Trophoblast cell (in vitro differentiated cells and primary cell): ENCODE measurements around the gene SLC39A9.

ENCODE experiments used
- DNase-seq, 2 donors: peaks; one replicate each; pipeline ENCODE4 v3.0.0-alpha.2; 2016
- H2AFZ ChIP-seq: 2 replicates; pipeline ENCODE4 v1.6.1; 2013; ENCODE audit warnings: low read length, moderate library complexity, mild to moderate bottlenecking; ENCODE audit not compliant: insufficient read depth, poor library complexity
- H2AK5ac ChIP-seq: 2 replicates; pipeline ENCODE4 v1.6.1; 2013; ENCODE audit warnings: mild to moderate bottlenecking, low read length
- H2BK120ac ChIP-seq: 2 replicates; pipeline ENCODE4 v1.6.1; 2013; ENCODE audit warnings: low read length, mild to moderate bottlenecking, moderate library complexity; ENCODE audit not compliant: insufficient read depth, poor library complexity
- H2BK12ac ChIP-seq: 2 replicates; pipeline ENCODE4 v1.6.1; 2013; ENCODE audit warnings: mild to moderate bottlenecking, low read length, moderate library complexity
- H2BK5ac ChIP-seq: 2 replicates; pipeline ENCODE4 v1.6.1; 2013; ENCODE audit warnings: low read length, low read depth, moderate library complexity, mild to moderate bottlenecking; ENCODE audit not compliant: poor library complexity
- H3K14ac ChIP-seq: 2 replicates; pipeline ENCODE4 v1.6.1; 2013; ENCODE audit warnings: mild to moderate bottlenecking, low read length
- H3K18ac ChIP-seq: 2 replicates; pipeline ENCODE4 v1.6.1; 2013; ENCODE audit warnings: mild to moderate bottlenecking, low read length
- H3K23ac ChIP-seq: 2 replicates; pipeline ENCODE4 v1.6.1; 2013; ENCODE audit warnings: low read length
- H3K27ac ChIP-seq: 2 replicates; pipeline ENCODE4 v1.5.1; 2013; ENCODE audit warnings: low read depth, mild to moderate bottlenecking, inconsistent platforms, low read length, moderate library complexity
- H3K27me3 ChIP-seq: 2 replicates; pipeline ENCODE4 v1.6.1; 2013; ENCODE audit warnings: inconsistent platforms, mild to moderate bottlenecking, low read length, moderate library complexity; ENCODE audit not compliant: insufficient read depth
- H3K36me3 ChIP-seq, 2 experiments: 1 replicate in 1 of 2; 2 replicates in 1 of 2; pipeline ENCODE4 v1.6.1; 2013; ENCODE audit warnings: low read length in 2 of 2, mild to moderate bottlenecking in 2 of 2, moderate library complexity in 1 of 2; ENCODE audit not compliant: insufficient read depth in 2 of 2, control insufficient read depth in 1 of 2
- H3K4ac ChIP-seq: 2 replicates; pipeline ENCODE4 v1.6.1; 2013; ENCODE audit warnings: low read depth, mild to moderate bottlenecking, low read length, moderate library complexity
- H3K4me1 ChIP-seq, 2 experiments: 1 replicate in 1 of 2; 2 replicates in 1 of 2; pipeline ENCODE4 v1.6.1; 2013; ENCODE audit warnings: low read length in 2 of 2, mild to moderate bottlenecking in 2 of 2, moderate library complexity in 1 of 2; ENCODE audit not compliant: insufficient read depth in 2 of 2, control insufficient read depth in 1 of 2
- H3K4me2 ChIP-seq: 2 replicates; pipeline ENCODE4 v1.6.1; 2013; ENCODE audit warnings: inconsistent platforms, mild to moderate bottlenecking, low read length, moderate library complexity
- H3K4me3 ChIP-seq: 2 replicates; pipeline ENCODE4 v1.5.1; 2013; ENCODE audit warnings: mild to moderate bottlenecking, low read depth, low read length, inconsistent platforms
- H3K79me1 ChIP-seq: one replicate; pipeline ENCODE4 v1.6.1; 2013; ENCODE audit warnings: low read length
- H3K79me2 ChIP-seq: 2 replicates; pipeline ENCODE4 v1.6.1; 2013; ENCODE audit warnings: low read length, mild to moderate bottlenecking; ENCODE audit not compliant: control insufficient read depth, insufficient read depth, poor library complexity
- H3K9ac ChIP-seq: 2 replicates; pipeline ENCODE4 v1.6.1; 2013; ENCODE audit warnings: mild to moderate bottlenecking, low read length
- H3K9me3 ChIP-seq: 2 replicates; pipeline ENCODE4 v1.6.1; 2013; ENCODE audit warnings: low read depth, mild to moderate bottlenecking, control low read depth, inconsistent platforms, low read length; ENCODE audit not compliant: insufficient read depth
- H4K12ac ChIP-seq: 2 replicates; pipeline ENCODE4 v1.6.1; 2013; ENCODE audit warnings: low read depth, mild to moderate bottlenecking, low read length, moderate library complexity
- H4K8ac ChIP-seq: 2 replicates; pipeline ENCODE4 v1.6.1; 2013; ENCODE audit warnings: low read depth, mild to moderate bottlenecking, low read length, moderate library complexity
- H4K91ac ChIP-seq: one replicate; pipeline ENCODE4 v1.6.1; 2013; ENCODE audit warnings: low read depth, mild to moderate bottlenecking, low read length, moderate library complexity
- WGBS: extraction: QIAGEN DNeasy Blood & Tissue Kit; methylation state at CpG from one replicate; pipeline ENCODE4 v1.1.7; 2013; ENCODE audit warnings: missing lambda C conversion rate; ENCODE audit not compliant: insufficient read length, insufficient coverage; ENCODE audit errors: extremely low coverage; 5-methylcytosine and 5-hydroxymethylcytosine counted together

The SLC39A9 gene

DNA sequence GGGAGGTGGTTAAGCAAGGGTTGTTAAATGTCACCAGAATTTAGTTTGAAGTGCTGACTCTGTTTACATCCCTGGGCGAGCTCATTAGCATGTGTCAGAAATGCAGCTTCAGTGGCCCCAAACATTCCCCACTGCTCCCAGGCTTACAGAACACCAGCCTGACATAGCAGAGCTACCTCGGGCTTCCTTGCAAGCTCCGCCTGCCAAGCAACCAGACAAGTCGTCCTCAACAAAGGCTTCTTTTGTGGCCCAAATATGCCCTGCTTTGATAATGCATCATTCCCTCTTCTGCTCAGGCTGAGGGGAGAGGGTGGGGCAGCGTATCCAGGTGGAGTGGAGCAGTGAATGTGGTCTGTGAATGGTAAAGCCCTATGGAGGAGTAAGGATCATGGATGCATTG, 28.4 kb upstream of the SLC39A9 start:
- no peaks in the 10 kb centered on the region for H3K79me2 ChIP-seq
- no peak overlapping the region for H3K4ac ChIP-seq
- H2BK120ac ChIP-seq: no peak overlapping the region
- WGBS: no CpG with 5 or more reads among the region's 5 CpGs
- no peak overlapping the region for H2AK5ac ChIP-seq
- H4K91ac ChIP-seq: no peak overlapping the region
- H3K27me3 ChIP-seq: no peaks in the 10 kb centered on the region
- H3K79me1 ChIP-seq: no peaks in the 10 kb centered on the region
- no peak overlapping the region for H3K27ac ChIP-seq
- no peak overlapping the region for H3K4me2 ChIP-seq
- H3K4me3 ChIP-seq: no peak overlapping the region
- no peak overlapping the region for H2BK12ac ChIP-seq
- H3K14ac ChIP-seq: no peak overlapping the region
- H3K4me1 ChIP-seq: no peaks in the 10 kb centered on the region
- H4K8ac ChIP-seq: no peak overlapping the region
- no peak overlapping the region for H4K12ac ChIP-seq
- no peak overlapping the region for H3K23ac ChIP-seq
- H3K18ac ChIP-seq: no peak overlapping the region
- DNase-seq: no peak
- H2BK5ac ChIP-seq: no peak overlapping the region
- H2AFZ ChIP-seq: no peak overlapping the region
- peaks cover 0 to 2% of the 10 kb centered on the region in 2 experiments for H3K36me3 ChIP-seq
- no peaks in the 10 kb centered on the region for H3K9me3 ChIP-seq
- H3K9ac ChIP-seq: no peak overlapping the region

DNA sequence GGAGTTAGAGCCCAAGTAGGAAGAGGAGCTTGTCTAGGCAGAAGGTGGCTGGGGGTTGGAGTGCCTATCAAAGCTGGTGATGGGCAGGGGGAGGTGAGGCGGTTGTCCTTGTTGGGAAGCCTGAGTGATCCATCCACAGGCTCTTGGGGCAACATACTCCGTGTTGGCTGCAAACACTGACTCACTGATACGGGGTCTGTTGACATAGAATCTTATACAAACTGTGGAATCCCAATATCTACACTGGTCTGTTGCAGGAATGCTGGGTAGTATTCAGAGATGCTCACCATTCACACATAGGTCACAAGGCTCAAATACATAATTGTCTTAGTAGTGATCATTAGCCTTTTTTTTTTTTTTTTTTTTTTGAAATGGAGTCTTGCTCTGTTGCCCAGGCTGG, 26.3 kb upstream of the SLC39A9 start:
- Histone ChIP-seq H3K9ac (no peak overlapping the region), H3K18ac (no peak overlapping the region), H2BK12ac (no peak overlapping the region), H2AFZ (no peak overlapping the region), H3K4ac (no peak overlapping the region), H4K91ac (no peak overlapping the region), H3K4me2 (no peak overlapping the region), H3K79me1 (no peaks in the 10 kb centered on the region), H3K27ac (no peak overlapping the region), H3K36me3 (peaks cover 0 to 10% of the 10 kb centered on the region in 2 experiments), H3K23ac (no peak overlapping the region), H3K4me1 (no peaks in the 10 kb centered on the region), H2AK5ac (no peak overlapping the region), H4K12ac (no peak overlapping the region), H3K9me3 (no peaks in the 10 kb centered on the region), H2BK120ac (no peak overlapping the region), H3K14ac (no peak overlapping the region), H3K79me2 (no peaks in the 10 kb centered on the region), H2BK5ac (no peak overlapping the region), H3K27me3 (no peaks in the 10 kb centered on the region), H4K8ac (no peak overlapping the region), H3K4me3 (no peak overlapping the region)
- WGBS: no CpG with 5 or more reads among the region's 3 CpGs
- DNase-seq: no peak

DNA sequence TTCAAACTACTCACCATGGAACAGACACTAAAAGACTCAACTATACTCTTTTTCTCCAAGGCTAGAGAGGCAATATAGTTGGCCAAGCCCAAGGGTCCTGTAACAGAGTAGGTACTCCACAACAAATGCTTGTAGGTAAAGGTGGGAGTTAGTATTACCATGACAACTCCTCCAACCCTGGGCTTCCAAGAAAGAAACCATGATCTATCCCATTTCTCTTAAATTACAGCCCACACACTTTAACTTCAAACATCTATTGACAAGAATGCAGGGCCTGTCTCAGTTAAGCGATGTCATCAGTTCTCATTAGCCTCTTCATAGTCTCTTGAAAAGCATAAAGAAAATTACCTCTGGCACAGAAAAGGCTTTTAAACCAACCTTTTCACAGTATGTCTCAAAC, 25.4 kb upstream of the SLC39A9 start:
- H2AK5ac ChIP-seq: no peak overlapping the region
- no peaks in the 10 kb centered on the region for H3K9me3 ChIP-seq
- WGBS: no CpG with 5 or more reads among the region's 1 CpG

DNA sequence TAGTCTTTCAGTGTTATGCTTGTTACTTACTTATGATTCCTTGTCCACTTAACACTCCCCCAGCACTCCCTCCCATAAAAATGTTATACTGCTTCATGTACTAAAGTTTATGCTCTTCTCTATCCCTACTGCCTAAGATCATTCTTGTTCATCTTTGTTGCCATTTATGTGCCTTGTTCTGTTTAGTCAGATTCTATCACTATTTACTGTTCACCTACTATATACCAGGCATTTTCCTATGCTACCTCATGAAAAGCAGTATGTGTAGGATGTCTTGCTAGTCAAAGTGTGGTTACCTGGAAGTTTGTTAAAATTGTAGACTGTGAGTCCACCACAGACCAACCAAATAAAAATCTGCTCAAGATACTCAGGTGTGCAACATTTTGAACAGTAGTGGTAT, 24.3 kb upstream of the SLC39A9 start:
- DNase-seq: no peak
- Histone ChIP-seq H4K12ac (no peak overlapping the region), H3K4me1 (no peaks in the 10 kb centered on the region)

More for the DNA sequence above, 25.4 kb upstream of the SLC39A9 start:
- Histone ChIP-seq H3K79me1 (no peaks in the 10 kb centered on the region), H2BK120ac (no peak overlapping the region), H3K79me2 (no peaks in the 10 kb centered on the region), H4K8ac (no peak overlapping the region), H3K18ac (no peak overlapping the region), H4K91ac (no peak overlapping the region), H3K14ac (no peak overlapping the region), H2AFZ (no peak overlapping the region), H3K36me3 (peaks cover 0 to 10% of the 10 kb centered on the region in 2 experiments), H2BK12ac (no peak overlapping the region), H3K4me1 (no peaks in the 10 kb centered on the region), H3K9ac (no peak overlapping the region), H4K12ac (no peak overlapping the region), H2BK5ac (no peak overlapping the region), H3K27ac (no peak overlapping the region), H3K4ac (no peak overlapping the region), H3K4me3 (no peak overlapping the region), H3K4me2 (no peak overlapping the region), H3K23ac (no peak overlapping the region), H3K27me3 (no peaks in the 10 kb centered on the region)
- DNase-seq: no peak

More for the DNA sequence above, 24.3 kb upstream of the SLC39A9 start:
- no peak overlapping the region for H2AFZ ChIP-seq
- H2BK12ac ChIP-seq: no peak overlapping the region
- no peak overlapping the region for H4K8ac ChIP-seq
- H4K91ac ChIP-seq: no peak overlapping the region
- H2BK5ac ChIP-seq: no peak overlapping the region
- no peak overlapping the region for H2BK120ac ChIP-seq
- no peak overlapping the region for H3K18ac ChIP-seq
- H3K9me3 ChIP-seq: no peaks in the 10 kb centered on the region
- H2AK5ac ChIP-seq: no peak overlapping the region
- no peak overlapping the region for H3K23ac ChIP-seq
- no peak overlapping the region for H3K9ac ChIP-seq
- H3K79me2 ChIP-seq: no peaks in the 10 kb centered on the region
- H3K79me1 ChIP-seq: no peaks in the 10 kb centered on the region
- H3K27ac ChIP-seq: no peak overlapping the region
- no peak overlapping the region for H3K4me2 ChIP-seq
- H3K27me3 ChIP-seq: no peaks in the 10 kb centered on the region
- H3K36me3 ChIP-seq: peaks cover 0 to 12% of the 10 kb centered on the region in 2 experiments
- H3K4me3 ChIP-seq: no peak overlapping the region
- no peak overlapping the region for H3K14ac ChIP-seq
- H3K4ac ChIP-seq: no peak overlapping the region
